Measurements from ENCODE around the gene LLGL2. TPM values are rescaled to one million over a fixed set of nuclear protein-coding genes. Genes with fewer than 3 reads are reported as not detected.
"Not testable (repeated sequence)": the region's sequence is repeated elsewhere in the genome, so short reads cannot be mapped to it uniquely, and the experiment has no call there.

The LLGL2 gene
- total RNA-seq = 100 to 1,000 TPM; 221 to 563 (median 300) TPM

DNA sequence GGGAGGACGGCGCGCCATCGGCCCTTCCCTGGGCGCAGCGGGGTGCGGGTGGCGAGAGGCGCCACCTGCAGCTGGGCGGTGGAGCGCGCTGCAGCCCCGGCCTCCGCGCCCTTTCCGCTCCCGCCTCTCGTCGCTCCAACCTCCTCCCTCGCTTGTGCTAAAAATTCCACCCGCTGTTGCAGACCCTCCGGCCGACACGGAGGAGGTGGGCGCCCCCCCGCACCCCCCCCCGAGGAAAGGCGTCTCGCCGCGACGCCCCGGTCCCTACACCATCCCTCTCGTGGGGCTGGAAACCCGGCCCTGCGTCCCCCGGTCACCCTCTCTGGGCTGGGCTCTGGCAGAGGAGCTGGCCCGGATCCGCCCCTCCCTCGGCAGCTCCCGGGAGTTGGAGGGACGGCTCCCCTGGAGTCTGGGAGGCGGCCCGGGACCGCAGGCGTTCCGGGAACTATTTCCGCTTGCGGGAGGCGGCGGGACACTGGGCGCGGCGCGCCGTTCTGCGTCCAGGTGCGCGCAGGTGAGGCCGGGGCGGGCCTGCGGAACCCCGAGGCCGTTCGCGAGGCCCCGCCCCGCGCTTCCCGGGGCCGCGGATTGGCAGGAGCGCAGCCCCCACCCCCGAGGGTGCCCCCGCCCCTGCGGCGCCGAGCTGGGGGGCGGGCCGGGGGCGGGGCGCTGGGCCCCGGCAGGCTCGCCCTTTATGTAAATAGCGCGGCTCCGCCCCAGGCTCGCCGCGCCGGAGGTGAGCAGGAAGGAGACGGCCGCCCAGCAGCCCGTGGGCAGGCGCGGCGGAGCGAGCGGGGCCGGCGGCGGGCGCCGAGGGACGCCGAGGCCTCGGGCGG, at the start of gene LLGL2:
Gene LLGL2 (plus strand): TSS at position 728 of the 836 bp plus-strand sequence. CDS start 17,730 bp downstream, outside the sequence.
- peak; percentile 33 to 69 (median 58) for TF ChIP-seq CTCF (IDR thresholded peaks at IDR 0.05)
- TF ChIP-seq POLR2A (IDR thresholded peaks at IDR 0.05) = peak; percentile 87 to 96
- peak; percentile 85 to 96 (median 94) for DNase-seq

DNA sequence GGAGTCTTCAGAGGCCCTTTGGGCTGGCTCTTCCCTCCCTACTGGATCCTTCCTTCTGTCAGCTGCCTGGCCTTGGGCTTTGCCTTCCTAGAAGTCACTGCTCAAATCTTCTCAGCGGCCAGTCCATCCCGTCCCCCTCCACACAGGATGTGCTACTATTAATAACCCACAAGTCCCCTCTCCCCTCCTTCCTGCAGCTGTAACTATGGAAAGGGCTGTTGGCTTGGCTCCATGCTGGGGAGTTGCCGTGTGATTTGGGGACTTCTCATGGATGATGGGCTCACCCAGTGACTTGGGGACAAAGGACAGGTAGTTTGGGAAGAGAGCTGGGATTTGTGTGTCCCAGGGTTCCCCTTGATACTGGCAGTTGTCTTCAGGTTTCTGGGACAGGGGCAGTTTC, 49.6 kb upstream of the LLGL2 start:
- no peak for DNase-seq
- Histone ChIP-seq H3K36me3 (peaks cover 0 to 21% (median 0%) of the 10 kb centered on the region in 3 donors), H3K4me1 (peaks cover 0 to 33% (median 2%) of the 10 kb centered on the region in 4 donors), H3K4me3 (no peak overlapping the region), H3K27ac (peak overlapping the region in 2 of 4 donors; percentile 26 to 34), H3K9me3 (no peaks in the 10 kb centered on the region), H3K27me3 (no peaks in the 10 kb centered on the region)
- no peak for TF ChIP-seq CTCF (IDR thresholded peaks at IDR 0.05)
- TF ChIP-seq POLR2A (IDR thresholded peaks at IDR 0.05) = no peak

More for the DNA sequence above, at the start of gene LLGL2:
- Histone ChIP-seq H3K9me3 (no peaks in the 10 kb centered on the region), H3K4me3 (peak within 1 kb of the TSS; percentile 72 to 94 (median 88)), H3K36me3 (peaks cover 0 to 20% (median 0%) of the 10 kb centered on the region in 3 donors), H3K27me3 (no peaks in the 10 kb centered on the region), H3K4me1 (peaks cover 0 to 27% (median 8%) of the 10 kb centered on the region in 4 donors), H3K27ac (peak within 1 kb of the TSS; percentile 85 to 98 (median 91))

- H3K4me1 ChIP-seq = peaks cover 0 to 37% (median 2%) of the 10 kb centered on the region in 4 donors
- H3K27ac ChIP-seq = peak overlapping the region in 2 of 4 donors; percentile 20 to 55
- no peak for DNase-seq
- peaks cover 0 to 21% (median 0%) of the 10 kb centered on the region in 3 donors for H3K36me3 ChIP-seq
- no peak overlapping the region for H3K4me3 ChIP-seq
- H3K27me3 ChIP-seq = no peaks in the 10 kb centered on the region
- no peaks in the 10 kb centered on the region for H3K9me3 ChIP-seq
- TF ChIP-seq CTCF (IDR thresholded peaks at IDR 0.05) (no peak), POLR2A (IDR thresholded peaks at IDR 0.05) (no peak)
Measured at GRCh38 chr17:75476271-75476671, 49.2 kb upstream of the LLGL2 start.

DNA sequence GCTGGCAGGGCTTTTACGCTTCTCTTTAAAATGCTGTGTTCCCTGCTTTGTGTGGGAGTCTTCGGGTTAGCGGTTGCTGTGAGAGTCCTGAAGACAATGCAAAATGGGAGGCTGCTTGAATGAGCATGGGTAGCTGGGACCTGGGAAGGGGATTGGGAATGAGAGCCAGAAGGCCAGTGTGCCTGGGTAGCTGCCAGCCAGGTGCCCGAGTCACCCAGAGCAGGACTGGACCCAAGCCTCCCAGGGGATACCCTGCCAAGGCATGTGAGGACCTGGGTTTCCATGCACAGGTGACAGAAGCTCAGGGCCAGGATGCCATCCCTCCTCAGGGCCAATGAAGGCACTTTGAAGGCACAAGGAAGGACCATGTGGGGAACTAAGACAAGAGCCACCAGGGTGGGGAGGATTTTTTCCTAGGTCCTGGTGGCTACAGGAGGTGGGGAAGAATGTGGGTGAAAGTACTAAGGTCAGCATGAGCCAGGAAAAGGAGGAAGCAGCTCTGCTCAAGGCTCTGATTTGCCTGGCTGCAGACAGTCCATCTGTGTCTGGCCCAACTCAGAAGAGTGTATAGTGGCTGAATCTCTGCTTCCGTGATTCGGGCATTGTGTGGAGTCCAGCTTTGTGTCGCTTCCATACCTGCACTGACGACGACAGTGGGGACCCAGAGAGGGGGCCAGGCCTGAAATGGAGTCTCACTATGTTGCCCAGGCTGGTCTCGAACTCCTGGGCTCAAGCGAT, 48.6 kb upstream of the LLGL2 start:
- DNase-seq = no peak
- Histone ChIP-seq H3K36me3 (peaks cover 0 to 21% (median 0%) of the 10 kb centered on the region in 3 donors), H3K4me1 (peaks cover 0 to 43% (median 2%) of the 10 kb centered on the region in 4 donors)

DNA sequence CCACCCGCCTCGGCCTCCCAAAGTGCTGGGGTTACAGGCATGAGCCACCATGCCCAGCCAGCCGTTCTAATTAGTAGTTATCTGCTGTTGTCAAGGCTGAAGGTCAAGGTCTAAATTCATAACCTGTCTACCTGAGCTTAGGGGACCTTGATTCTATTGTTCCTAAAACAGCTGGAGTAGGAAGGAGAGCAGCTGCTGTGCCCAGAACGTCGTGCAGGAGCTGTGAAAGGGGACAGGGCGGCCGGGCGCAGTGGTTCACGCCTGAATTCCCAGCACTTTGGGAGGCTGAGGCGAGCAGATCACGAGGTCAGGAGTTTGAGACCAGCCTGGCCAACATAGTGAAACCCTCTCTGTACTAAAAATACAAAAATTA, 48.0 kb upstream of the LLGL2 start:
- not testable (repeated sequence) for H3K9me3 ChIP-seq, DNase-seq, H3K4me3 ChIP-seq, H3K27me3 ChIP-seq
- Histone ChIP-seq H3K27ac (peak overlapping the region in 2 of 4 donors; percentile 13 to 55), H3K4me1 (peaks cover 0 to 43% (median 2%) of the 10 kb centered on the region in 4 donors), H3K36me3 (peaks cover 0 to 17% (median 0%) of the 10 kb centered on the region in 3 donors)

More for the DNA sequence above, 48.6 kb upstream of the LLGL2 start:
- H3K27me3 ChIP-seq = no peaks in the 10 kb centered on the region
- no peaks in the 10 kb centered on the region for H3K9me3 ChIP-seq
- no peak overlapping the region for H3K4me3 ChIP-seq
- peak overlapping the region in 2 of 4 donors; percentile 20 to 55 for H3K27ac ChIP-seq
- TF ChIP-seq POLR2A (IDR thresholded peaks at IDR 0.05) = no peak
- TF ChIP-seq CTCF (IDR thresholded peaks at IDR 0.05) = no peak
